Activated CD4-positive, alpha-beta T cell treated with anti-CD3 and anti-CD28 coated beads, Interleukin-2, amount 10 ng/mL, durations not matched to agents 7 days and 5 days (primary cell): ENCODE results near the gene TMEM244. TPM values are rescaled to one million over a fixed set of nuclear protein-coding genes. Genes with fewer than 3 reads are reported as not detected.
"Not testable (repeated sequence)": the region's sequence is repeated elsewhere in the genome, so short reads cannot be mapped to it uniquely, and the experiment has no call there.

Experiments used
- CTCF ChIA-PET: fragments of 350-600 bp; sonication (Branson Sonifier 250); formaldehyde crosslinking; loops from one replicate; lab custom pipeline; 2021; ENCODE audit warnings: antibody characterized with exemption; lab: Charles Lee
- POLR2A ChIA-PET: fragments of 350-600 bp; sonication (Branson Sonifier 250); formaldehyde crosslinking; loops from one replicate; lab custom pipeline; 2021; ENCODE audit warnings: antibody characterized with exemption; lab: Charles Lee
- DNase-seq: peaks from one replicate; pipeline ENCODE4 v3.0.0-alpha.2; 2020
- H3K27ac Mint-ChIP-seq: one replicate; pipeline ENCODE4 v1.8.0; 2021; ENCODE audit warnings: mild to moderate bottlenecking, moderate library complexity, mixed read lengths
- H3K27me3 Mint-ChIP-seq: one replicate; pipeline ENCODE4 v1.8.0; 2021; ENCODE audit warnings: mixed read lengths
- H3K36me3 Mint-ChIP-seq: one replicate; pipeline ENCODE4 v1.8.0; 2021; ENCODE audit warnings: low read depth, mixed read lengths
- H3K4me1 Mint-ChIP-seq: one replicate; pipeline ENCODE4 v1.8.0; 2021; ENCODE audit warnings: mixed read lengths
- H3K4me3 Mint-ChIP-seq: one replicate; pipeline ENCODE4 v1.8.0; 2021; ENCODE audit warnings: mild to moderate bottlenecking, moderate library complexity, mixed read lengths
- H3K9me3 Mint-ChIP-seq: one replicate; pipeline ENCODE4 v1.8.0; 2021; ENCODE audit warnings: mixed read lengths
- total RNA-seq, 2 experiments: library from RNA; stranded (reverse); gene quantifications; one replicate each; pipeline ENCODE4 v1.2.3, GENCODE V29; 2021

Gene TMEM244
- total RNA-seq, 2 experiments from 2014 or later = not detected

DNA sequence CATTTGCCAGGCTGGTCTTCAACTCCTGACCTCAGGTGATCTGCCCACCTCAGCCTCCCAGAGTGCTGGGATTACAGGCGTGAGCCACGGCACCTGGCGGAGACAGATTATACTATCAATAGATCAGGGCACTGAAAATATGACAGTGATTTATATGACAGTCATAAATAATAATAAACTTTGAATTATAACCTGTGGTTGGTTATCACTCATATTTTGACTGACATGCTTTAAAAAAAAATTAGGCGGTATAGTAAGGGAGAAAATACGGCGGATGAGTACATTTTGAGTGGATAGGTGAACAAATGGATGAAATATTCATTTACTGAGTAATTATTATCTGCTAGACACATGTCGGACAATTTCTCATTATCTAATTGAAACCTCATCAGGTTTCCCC is 28.8 kb downstream of the TMEM244 start:
- no peak overlapping the region for H3K27ac Mint-ChIP-seq
- no peaks in the 10 kb centered on the region for H3K36me3 Mint-ChIP-seq
- H3K27me3 Mint-ChIP-seq = no peaks in the 10 kb centered on the region
- H3K4me3 Mint-ChIP-seq = no peak overlapping the region
- CTCF ChIA-PET = no interaction called here
- no peak for DNase-seq
- POLR2A ChIA-PET = no interaction called here
- no peaks in the 10 kb centered on the region for H3K9me3 Mint-ChIP-seq
- no peaks in the 10 kb centered on the region for H3K4me1 Mint-ChIP-seq

DNA sequence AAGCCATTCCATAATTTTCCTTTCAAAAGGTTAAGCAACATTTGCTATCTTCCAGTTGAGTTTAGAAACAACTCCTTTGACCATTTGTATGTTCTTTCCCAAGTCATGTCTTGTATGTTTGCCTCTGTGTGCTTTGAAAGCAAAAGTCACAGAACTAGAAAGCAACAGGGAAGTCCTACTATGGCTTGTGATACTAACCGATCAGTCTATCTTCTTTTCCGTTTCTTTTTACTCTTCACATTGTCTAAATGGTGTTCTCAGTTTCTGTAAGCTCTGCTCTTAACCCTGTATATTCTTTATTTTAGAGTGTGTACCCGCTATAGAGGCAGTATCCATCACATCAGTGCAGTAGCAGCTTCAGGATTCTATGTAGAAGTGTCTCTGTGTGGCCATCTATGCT is 32.9 kb downstream of the TMEM244 start:
- Mint-ChIP-seq H3K9me3 (no peaks in the 10 kb centered on the region), H3K4me3 (no peak overlapping the region), H3K36me3 (no peaks in the 10 kb centered on the region), H3K27me3 (no peaks in the 10 kb centered on the region), H3K27ac (no peak overlapping the region), H3K4me1 (no peaks in the 10 kb centered on the region)
- DNase-seq = no peak
- POLR2A ChIA-PET = no interaction called here
- CTCF ChIA-PET = interaction anchor here (1.4 kb wide), 1 partner anchor 17 kb away, joined by 3 read pairs; no protein-coding TSS in a partner anchor

DNA sequence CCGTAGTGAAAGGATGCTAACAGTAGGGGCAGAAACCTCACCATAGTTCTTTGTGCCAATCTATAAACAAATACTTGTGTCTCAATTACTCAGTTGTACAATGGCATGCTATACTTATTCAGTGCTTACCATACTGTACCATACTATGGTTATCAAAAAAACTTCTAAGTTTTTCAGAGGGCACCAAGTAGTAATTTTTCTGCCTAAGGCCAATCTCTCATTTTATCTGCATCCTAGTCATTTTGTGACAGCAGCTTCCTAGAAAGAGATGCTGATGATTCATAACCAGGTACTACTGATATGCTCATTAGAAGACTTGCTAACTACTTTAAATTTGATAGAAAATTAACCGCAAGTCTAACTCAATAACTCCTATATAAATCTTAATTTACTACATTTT is 42.9 kb downstream of the TMEM244 start:
- H3K9me3 Mint-ChIP-seq = no peaks in the 10 kb centered on the region
- peaks cover 8% of the 10 kb centered on the region for H3K4me1 Mint-ChIP-seq
- DNase-seq = no peak
- H3K36me3 Mint-ChIP-seq = no peaks in the 10 kb centered on the region
- POLR2A ChIA-PET = no interaction called here
- H3K4me3 Mint-ChIP-seq = no peak overlapping the region
- CTCF ChIA-PET = no interaction called here
- no peak overlapping the region for H3K27ac Mint-ChIP-seq
- peaks cover 18% of the 10 kb centered on the region for H3K27me3 Mint-ChIP-seq

DNA sequence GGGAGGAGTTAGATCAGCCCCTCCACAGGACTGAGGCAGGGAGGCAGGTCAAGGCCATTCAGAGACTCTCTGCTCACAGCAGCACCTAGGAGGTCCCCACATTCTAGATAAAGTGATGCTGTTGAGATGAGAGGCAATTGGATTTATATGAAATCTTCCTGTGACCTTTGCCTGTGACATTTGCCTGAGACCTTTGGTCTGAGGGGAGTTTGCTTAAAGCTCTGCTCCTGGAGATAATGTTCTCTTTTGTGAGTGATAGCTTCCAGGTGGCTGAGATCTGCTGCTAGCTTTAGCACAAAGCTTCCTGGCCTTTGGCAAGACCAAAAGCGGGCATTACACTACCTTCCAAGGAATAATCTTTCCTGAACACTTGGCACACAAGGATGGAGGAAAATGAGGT is 43.3 kb downstream of the TMEM244 start:
- H3K36me3 Mint-ChIP-seq = no peaks in the 10 kb centered on the region
- no peak overlapping the region for H3K27ac Mint-ChIP-seq
- DNase-seq = no peak
- H3K4me1 Mint-ChIP-seq = peaks cover 8% of the 10 kb centered on the region
- POLR2A ChIA-PET = no interaction called here
- H3K4me3 Mint-ChIP-seq = no peak overlapping the region
- CTCF ChIA-PET = no interaction called here
- peaks cover 18% of the 10 kb centered on the region for H3K27me3 Mint-ChIP-seq
- no peaks in the 10 kb centered on the region for H3K9me3 Mint-ChIP-seq

DNA sequence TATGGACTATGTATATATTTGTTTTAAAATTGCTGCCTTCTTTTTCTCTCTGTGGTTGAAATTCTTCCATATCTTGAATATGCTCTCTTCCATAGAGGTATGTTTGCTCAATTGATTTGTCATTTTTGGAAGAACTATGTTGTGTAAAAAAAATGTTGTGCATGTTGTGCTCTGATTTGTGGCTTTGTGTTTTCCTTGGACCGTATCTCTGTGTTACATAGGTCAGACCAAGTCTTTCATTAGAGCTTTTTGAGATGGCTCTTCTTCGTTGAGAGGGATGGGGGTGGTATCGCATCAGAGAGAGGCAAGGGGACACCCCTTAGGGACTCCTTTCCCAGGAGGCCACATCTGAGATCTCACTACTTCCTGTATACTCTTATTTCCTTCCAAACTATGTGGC is 43.8 kb downstream of the TMEM244 start:
- CTCF ChIA-PET = no interaction called here
- peaks cover 8% of the 10 kb centered on the region for H3K4me1 Mint-ChIP-seq
- POLR2A ChIA-PET = no interaction called here
- no peaks in the 10 kb centered on the region for H3K9me3 Mint-ChIP-seq
- peaks cover 18% of the 10 kb centered on the region for H3K27me3 Mint-ChIP-seq
- H3K27ac Mint-ChIP-seq = no peak overlapping the region
- no peaks in the 10 kb centered on the region for H3K36me3 Mint-ChIP-seq
- DNase-seq = no peak
- no peak overlapping the region for H3K4me3 Mint-ChIP-seq

DNA sequence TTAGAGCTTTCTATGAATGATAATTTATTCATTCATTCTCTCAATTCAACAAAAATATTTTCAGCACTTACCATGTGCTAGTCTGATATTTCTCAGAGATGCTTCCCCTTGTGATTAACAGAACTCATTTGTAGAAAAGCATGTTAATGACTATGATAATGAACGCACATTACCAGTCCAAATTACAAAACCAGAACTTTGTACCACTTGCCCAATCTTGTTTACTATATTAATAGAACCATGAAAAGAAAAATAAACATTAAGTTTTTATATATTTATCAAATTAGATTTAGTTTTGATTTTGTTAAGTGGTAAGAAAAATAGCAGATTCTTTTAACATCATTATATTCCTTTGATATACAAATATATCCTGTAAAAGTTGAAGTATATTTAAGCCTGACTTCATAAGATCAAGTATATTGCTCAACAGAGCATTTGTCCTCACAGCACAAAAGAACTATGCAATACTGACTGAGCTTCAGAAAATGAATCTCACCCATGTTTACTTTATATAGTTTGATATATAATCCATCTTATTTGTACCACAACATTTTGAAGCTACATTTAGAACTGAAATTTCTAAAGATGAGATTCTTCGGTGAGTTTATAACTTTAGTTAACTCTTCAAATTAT is 48.9 kb downstream of the TMEM244 start:
- POLR2A ChIA-PET = no interaction called here

DNA sequence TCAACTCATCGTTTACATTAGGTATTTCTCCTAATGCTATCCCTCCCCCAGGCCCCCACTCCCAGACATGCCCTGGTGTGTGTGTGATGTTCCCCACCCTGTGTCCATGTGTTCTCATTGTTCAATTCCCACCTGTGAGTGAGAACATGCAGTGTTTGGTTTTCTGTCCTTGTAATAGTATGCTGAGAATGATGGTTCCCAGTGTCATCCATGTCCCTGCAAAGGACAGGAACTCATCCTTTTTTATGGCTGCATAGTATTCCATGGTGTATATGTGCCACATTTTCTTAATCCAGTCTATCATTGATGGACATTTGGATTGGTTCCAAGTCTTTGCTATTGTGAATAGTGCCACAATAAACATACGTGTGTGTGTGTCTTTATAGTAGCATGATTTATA is 54.0 kb downstream of the TMEM244 start:
- CTCF ChIA-PET, H3K36me3 Mint-ChIP-seq, POLR2A ChIA-PET: not testable (repeated sequence)

More for the DNA sequence above, 48.9 kb downstream of the TMEM244 start:
- H3K27ac Mint-ChIP-seq = no peak overlapping the region
- H3K4me3 Mint-ChIP-seq = no peak overlapping the region
- no peak for DNase-seq
- peaks cover 15% of the 10 kb centered on the region for H3K27me3 Mint-ChIP-seq
- H3K4me1 Mint-ChIP-seq = peaks cover under 1% of the 10 kb centered on the region
- CTCF ChIA-PET = interaction anchor here (1.4 kb wide), 1 partner anchor 16 kb away, joined by 3 read pairs; no protein-coding TSS in a partner anchor
- H3K36me3 Mint-ChIP-seq = no peaks in the 10 kb centered on the region
- H3K9me3 Mint-ChIP-seq = peaks cover 5% of the 10 kb centered on the region

DNA sequence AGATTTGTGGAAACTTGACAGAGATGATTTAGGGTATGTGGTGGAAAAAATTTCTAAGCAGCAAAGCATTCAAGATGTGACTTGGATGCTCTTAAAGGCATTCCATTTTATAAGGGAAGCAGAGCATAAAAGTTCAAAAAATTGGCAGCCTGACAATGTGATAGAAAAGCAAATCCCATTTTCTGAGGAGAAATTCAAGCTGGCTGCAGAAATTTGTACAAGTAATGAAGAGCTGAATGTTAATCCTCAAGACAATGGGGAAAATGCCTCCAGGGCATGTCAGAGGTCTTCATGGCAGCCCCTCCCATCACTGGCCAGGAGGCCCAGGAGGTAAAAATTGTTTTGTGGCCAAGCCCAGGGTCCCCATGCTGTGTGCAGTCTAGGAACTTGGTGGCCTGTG is 58.2 kb downstream of the TMEM244 start:
- H3K27ac Mint-ChIP-seq, H3K4me3 Mint-ChIP-seq, H3K27me3 Mint-ChIP-seq, POLR2A ChIA-PET, DNase-seq, H3K4me1 Mint-ChIP-seq, H3K36me3 Mint-ChIP-seq: not testable (repeated sequence)
- peaks cover 10% of the 10 kb centered on the region for H3K9me3 Mint-ChIP-seq
- CTCF ChIA-PET = interaction anchor here (1.0 kb wide), 1 partner anchor 28 kb away, joined by 3 read pairs; no protein-coding TSS in a partner anchor

More for the DNA sequence above, 54.0 kb downstream of the TMEM244 start:
- H3K4me1 Mint-ChIP-seq, H3K27ac Mint-ChIP-seq, DNase-seq, H3K4me3 Mint-ChIP-seq: not testable (repeated sequence)
- Mint-ChIP-seq H3K9me3 (peaks cover 15% of the 10 kb centered on the region), H3K27me3 (peaks cover 15% of the 10 kb centered on the region)

DNA sequence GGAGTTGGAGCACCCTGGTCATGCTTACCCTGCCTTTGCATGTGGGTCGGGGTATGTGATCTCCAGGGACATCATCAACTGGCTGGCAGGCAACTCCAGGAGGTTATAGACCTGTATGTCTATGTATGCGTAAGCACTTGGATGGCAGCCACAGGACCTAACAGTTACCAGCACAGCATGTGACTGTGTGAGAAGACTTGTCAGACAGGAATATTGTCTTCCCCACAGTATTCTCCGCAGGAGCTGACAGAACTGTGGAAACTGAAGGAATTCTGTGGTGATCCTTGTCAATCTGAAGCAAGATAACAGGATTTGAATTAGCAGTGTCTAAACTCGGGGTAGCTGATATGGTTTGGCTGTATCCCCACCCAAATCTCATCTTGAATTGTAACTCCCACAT is 59.2 kb downstream of the TMEM244 start:
- DNase-seq = no peak
- Mint-ChIP-seq H3K9me3 (peaks cover 10% of the 10 kb centered on the region), H3K27ac (no peak overlapping the region), H3K4me3 (no peak overlapping the region), H3K36me3 (no peaks in the 10 kb centered on the region), H3K27me3 (peaks cover 2% of the 10 kb centered on the region), H3K4me1 (no peaks in the 10 kb centered on the region)
- CTCF ChIA-PET = no interaction called here
- POLR2A ChIA-PET = no interaction called here

DNA sequence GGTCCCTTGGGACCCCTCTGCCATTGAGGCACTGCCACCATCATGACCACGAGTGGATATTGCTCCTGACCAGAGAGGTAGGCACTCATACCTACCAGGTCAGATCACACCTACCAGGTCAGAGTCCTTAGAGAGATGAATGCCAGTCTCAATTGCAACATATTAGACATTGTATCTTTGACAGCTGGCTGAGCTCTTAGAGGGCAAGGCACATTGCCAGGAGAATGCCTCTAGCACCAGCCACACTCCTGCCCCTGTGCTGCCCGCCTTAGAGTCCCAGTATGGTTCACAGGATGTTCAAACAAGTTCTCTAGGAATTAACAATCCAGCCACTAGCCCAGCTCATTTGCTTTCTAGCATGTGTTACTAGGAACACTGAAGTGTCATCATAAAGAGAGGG is 65.9 kb downstream of the TMEM244 start:
- no peaks in the 10 kb centered on the region for H3K9me3 Mint-ChIP-seq
- DNase-seq = no peak
- no peak overlapping the region for H3K27ac Mint-ChIP-seq
- peaks cover 7% of the 10 kb centered on the region for H3K4me1 Mint-ChIP-seq
- ChIA-PET POLR2A (no interaction called here), CTCF (interaction anchor here (0.5 kb wide), 1 partner anchor 1176 kb away, joined by 3 read pairs; no protein-coding TSS in a partner anchor)
- no peak overlapping the region for H3K4me3 Mint-ChIP-seq
- H3K27me3 Mint-ChIP-seq = peaks cover 4% of the 10 kb centered on the region
- H3K36me3 Mint-ChIP-seq = no peaks in the 10 kb centered on the region

DNA sequence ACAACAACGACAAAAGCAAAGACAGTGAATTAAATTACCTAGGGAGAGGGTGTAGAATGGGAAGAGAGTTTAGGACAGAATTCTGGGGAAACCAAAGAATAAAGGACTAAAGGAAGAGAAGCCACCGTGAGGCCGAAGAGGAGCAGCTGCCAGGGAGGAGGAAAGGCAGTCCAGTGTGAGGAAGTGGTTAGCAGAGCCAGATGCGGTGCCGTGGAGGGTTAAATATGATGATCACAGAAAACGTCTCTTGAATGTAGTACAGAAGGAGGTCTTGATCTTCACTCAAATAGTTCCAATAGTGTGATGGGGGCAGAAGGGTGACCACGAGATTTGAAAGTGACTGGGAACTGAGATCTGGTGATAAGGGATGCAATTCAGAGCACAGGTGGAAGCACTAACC is 67.7 kb downstream of the TMEM244 start:
- Mint-ChIP-seq H3K36me3 (no peaks in the 10 kb centered on the region), H3K4me3 (no peak overlapping the region), H3K9me3 (no peaks in the 10 kb centered on the region), H3K27ac (no peak overlapping the region), H3K27me3 (peaks cover 6% of the 10 kb centered on the region), H3K4me1 (peaks cover 7% of the 10 kb centered on the region)
- CTCF ChIA-PET = no interaction called here
- POLR2A ChIA-PET = no interaction called here
- DNase-seq = no peak

DNA sequence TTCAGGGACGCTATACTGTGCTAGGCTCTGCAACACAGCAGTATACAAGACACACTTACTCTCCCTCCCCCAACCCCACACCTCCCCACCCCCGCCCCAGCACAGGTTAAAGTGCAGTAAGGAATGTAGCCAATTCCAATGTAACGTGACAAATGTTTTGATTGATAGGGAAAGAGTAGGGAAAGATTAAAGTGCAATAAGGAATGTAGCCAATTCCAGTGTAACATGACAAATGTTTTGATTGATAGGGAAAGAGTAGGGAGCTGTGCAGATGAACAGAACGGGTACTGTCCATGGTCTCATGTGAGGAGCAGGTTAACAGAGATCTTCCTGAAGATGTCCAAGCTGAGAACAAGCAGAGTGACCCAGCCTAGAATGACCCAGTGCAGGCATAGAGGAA is 69.1 kb downstream of the TMEM244 start:
- Mint-ChIP-seq H3K4me3 (no peak overlapping the region), H3K4me1 (peaks cover 7% of the 10 kb centered on the region), H3K27me3 (peaks cover 6% of the 10 kb centered on the region), H3K27ac (no peak overlapping the region), H3K36me3 (no peaks in the 10 kb centered on the region), H3K9me3 (no peaks in the 10 kb centered on the region)
- ChIA-PET POLR2A (no interaction called here), CTCF (interaction anchor here (0.6 to 0.9 kb wide), 4 partner anchors 72 to 367 kb away, joined by 3 read pairs; no protein-coding TSS in a partner anchor)
- no peak for DNase-seq

DNA sequence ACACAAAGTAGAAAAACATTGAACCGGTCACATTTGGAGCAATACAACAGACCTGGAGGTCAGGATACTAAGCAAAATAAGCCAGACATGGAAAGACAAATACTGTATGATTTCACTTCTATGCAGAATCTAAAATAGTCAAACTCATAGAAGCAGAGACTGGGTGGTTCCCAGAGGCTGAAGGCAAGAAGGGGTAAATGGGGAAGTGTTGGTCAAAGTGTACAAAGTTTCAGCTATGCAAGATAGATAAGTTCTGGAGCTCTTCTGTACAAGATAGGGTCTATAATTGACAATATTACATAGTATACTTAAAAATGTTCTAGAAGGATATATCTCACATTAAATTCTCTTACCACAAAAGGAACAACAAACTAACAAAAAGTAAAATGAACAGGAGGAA is 70.3 kb downstream of the TMEM244 start:
- H3K27ac Mint-ChIP-seq = no peak overlapping the region
- DNase-seq = no peak
- peaks cover 6% of the 10 kb centered on the region for H3K27me3 Mint-ChIP-seq
- H3K4me3 Mint-ChIP-seq = no peak overlapping the region
- peaks cover 7% of the 10 kb centered on the region for H3K4me1 Mint-ChIP-seq
- ChIA-PET CTCF (no interaction called here), POLR2A (no interaction called here)
- no peaks in the 10 kb centered on the region for H3K36me3 Mint-ChIP-seq
- no peaks in the 10 kb centered on the region for H3K9me3 Mint-ChIP-seq

DNA sequence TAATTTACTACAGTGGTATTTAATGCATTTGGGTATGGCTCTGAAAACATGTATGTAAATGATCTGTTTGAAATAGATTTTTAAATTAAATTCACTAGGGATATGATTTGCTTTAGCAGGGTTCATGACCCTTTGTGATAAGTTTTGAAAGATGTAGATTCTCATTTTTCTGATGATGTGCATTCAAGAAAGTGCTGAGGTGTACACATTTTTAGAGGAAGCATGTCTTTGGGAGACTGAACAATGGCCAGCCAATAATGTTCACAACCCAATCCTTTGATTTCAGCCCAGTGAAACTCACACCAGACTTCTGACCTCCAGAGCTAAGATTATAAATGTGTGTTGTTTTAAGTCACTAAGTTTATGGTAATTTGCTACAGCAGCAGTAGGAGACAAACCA is 71.1 kb downstream of the TMEM244 start:
- no peak for DNase-seq
- Mint-ChIP-seq H3K27me3 (peaks cover 9% of the 10 kb centered on the region), H3K36me3 (no peaks in the 10 kb centered on the region), H3K4me1 (peaks cover 7% of the 10 kb centered on the region), H3K4me3 (no peak overlapping the region), H3K27ac (no peak overlapping the region), H3K9me3 (no peaks in the 10 kb centered on the region)
- ChIA-PET CTCF (no interaction called here), POLR2A (no interaction called here)
